Ammon's horn (tissue), 1 donor: ENCODE results near the gene AGO4.

Experiments
- DNase-seq: peaks from one replicate; pipeline ENCODE4 v3.0.0-alpha.2; 2016; ENCODE audit warnings: low spot score

Gene AGO4

GRCh38 chr1:35894656-35895055 lies 86.8 kb downstream of the AGO4 start:
- no peak for DNase-seq

GRCh38 chr1:35899941-35900340 lies 92.1 kb downstream of the AGO4 start:
- DNase-seq = no peak

GRCh38 chr1:35901235-35901634 lies 93.4 kb downstream of the AGO4 start:
- DNase-seq = no peak

GRCh38 chr1:35902671-35903070 lies 94.9 kb downstream of the AGO4 start:
- DNase-seq = no peak
